ENCODE results near the gene OSBPL2. TPM values are rescaled to one million over a fixed set of nuclear protein-coding genes. Genes with fewer than 3 reads are reported as not detected.

Gene OSBPL2
- polyA plus RNA-seq, 1 donor = 35.7 TPM

DNA sequence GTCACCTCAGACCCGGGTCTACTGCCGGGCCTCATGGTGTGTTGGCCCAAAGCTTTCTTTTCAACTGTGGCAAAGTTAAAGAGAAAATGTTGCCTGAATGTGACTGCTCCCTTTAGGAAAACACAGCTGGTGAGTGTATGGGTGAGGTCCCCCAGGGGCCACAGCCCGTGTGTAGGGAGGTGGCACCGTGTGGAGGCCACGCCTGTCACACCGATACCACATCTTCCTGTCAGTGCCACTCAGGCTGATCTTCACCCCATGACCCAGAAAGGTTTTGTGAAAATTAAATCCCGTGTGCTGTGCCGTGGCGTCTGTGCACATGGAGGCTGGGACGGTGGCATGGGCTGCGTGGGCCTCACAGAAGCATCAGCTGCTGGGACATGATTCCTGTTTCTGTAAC lies 53.8 kb downstream of the OSBPL2 start:
- Histone ChIP-seq H3K4me3 (ENCODE audit: low read length) (no peak overlapping the region), H3K36me3 (ENCODE audit: control insufficient read depth, insufficient read depth, low read length) (peaks cover 59% of the 10 kb centered on the region), H3K9me3 (ENCODE audit: control insufficient read depth, low read depth, low read length) (no peaks in the 10 kb centered on the region), H3K27ac (ENCODE audit: low read length) (no peak overlapping the region), H3K4me1 (ENCODE audit: control insufficient read depth, insufficient read depth, low read length) (no peaks in the 10 kb centered on the region), H3K27me3 (ENCODE audit: control insufficient read depth, insufficient read depth, low read length) (no peaks in the 10 kb centered on the region)
- WGBS (ENCODE audit: insufficient coverage, low lambda C conversion rate) = no CpG with 5 or more reads among the region's 11 CpGs
- no peak for DNase-seq

DNA sequence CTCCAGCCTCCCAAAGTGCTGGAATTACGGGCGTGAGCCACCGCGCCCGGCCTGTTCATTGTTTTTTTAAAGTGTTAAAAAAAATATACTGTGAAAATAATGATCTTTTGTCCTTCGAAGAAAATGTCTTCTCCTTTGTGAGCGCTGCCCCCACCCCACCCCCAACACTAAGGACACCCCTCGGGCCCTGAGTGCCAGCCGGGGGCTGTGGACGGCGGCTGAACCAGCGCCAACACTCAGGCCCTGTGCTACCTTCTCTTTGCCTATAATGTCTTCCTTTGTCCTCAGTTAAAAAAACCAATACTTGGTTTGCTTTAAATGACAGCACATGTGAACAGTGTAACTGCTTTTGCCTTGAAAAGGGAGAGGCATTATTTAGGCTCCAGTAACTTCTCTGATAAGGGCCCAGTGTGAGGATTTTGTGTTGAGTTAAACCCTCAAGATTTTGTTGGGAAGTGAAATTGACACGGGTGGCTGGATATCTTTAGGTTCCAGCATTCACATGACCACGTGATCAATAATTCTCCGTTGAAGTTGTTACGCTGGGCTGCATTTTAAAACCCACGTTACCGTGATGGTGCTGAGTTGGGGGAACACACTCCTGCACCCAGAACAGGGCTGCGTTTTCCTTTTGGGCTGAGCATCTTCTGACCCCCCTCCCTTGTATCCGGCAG lies 54.9 kb downstream of the OSBPL2 start:
- no peaks in the 10 kb centered on the region for H3K27me3 ChIP-seq (ENCODE audit: control insufficient read depth, insufficient read depth, low read length)
- H3K4me3 ChIP-seq (ENCODE audit: low read length) = no peak overlapping the region
- WGBS (ENCODE audit: insufficient coverage, low lambda C conversion rate) = no CpG with 5 or more reads among the region's 20 CpGs
- H3K36me3 ChIP-seq (ENCODE audit: control insufficient read depth, insufficient read depth, low read length) = peaks cover 60% of the 10 kb centered on the region
- DNase-seq = no peak
- no peaks in the 10 kb centered on the region for H3K9me3 ChIP-seq (ENCODE audit: control insufficient read depth, low read depth, low read length)
- H3K4me1 ChIP-seq (ENCODE audit: control insufficient read depth, insufficient read depth, low read length) = no peaks in the 10 kb centered on the region
- no peak overlapping the region for H3K27ac ChIP-seq (ENCODE audit: low read length)

DNA sequence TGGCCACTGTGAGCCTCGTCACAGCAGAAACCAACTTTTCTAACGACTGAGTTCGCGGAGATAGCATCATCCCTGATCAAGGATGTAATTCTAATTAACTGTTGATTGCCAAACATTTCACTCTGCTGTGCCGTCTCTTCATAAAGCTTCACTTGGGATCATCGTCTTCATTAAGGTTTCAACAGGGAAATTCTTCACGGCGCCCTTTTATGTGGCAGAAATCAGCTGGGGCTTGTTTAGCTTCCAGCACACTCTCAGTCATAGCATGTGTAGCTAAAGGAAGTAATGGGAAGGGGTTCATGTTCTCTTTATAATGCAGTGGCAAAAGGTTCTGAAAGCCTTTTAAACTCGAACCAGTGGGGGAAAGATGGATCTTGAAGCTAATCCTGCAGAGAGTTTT lies 55.6 kb downstream of the OSBPL2 start:
- Histone ChIP-seq H3K27me3 (ENCODE audit: control insufficient read depth, insufficient read depth, low read length) (no peaks in the 10 kb centered on the region), H3K27ac (ENCODE audit: low read length) (no peak overlapping the region), H3K9me3 (ENCODE audit: control insufficient read depth, low read depth, low read length) (no peaks in the 10 kb centered on the region), H3K4me3 (ENCODE audit: low read length) (no peak overlapping the region), H3K36me3 (ENCODE audit: control insufficient read depth, insufficient read depth, low read length) (peaks cover 57% of the 10 kb centered on the region), H3K4me1 (ENCODE audit: control insufficient read depth, insufficient read depth, low read length) (no peaks in the 10 kb centered on the region)
- DNase-seq = no peak
- WGBS (ENCODE audit: insufficient coverage, low lambda C conversion rate) = 92% methylated on average over 2 of the region's 9 CpGs

DNA sequence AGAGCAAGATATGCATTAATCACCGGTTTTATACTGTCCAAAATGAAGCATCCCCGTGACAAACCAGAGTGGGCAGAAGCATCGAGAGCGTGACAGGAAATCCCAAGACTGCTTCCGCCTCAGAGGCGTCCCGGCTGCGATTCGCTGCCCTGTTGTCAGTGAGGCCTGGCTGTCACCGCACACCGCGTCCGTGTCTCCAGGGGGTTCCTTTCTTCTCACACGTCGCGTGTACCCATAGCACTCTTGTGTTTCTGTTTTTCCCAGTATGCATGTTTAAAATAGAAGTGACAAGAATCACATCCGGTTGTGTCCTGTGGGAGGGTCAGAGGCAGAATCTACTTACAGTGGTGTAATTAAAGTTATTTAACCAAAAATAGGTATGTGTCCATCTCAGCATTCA lies 56.2 kb downstream of the OSBPL2 start:
- Histone ChIP-seq H3K4me3 (ENCODE audit: low read length) (no peak overlapping the region), H3K9me3 (ENCODE audit: control insufficient read depth, low read depth, low read length) (no peaks in the 10 kb centered on the region), H3K27ac (ENCODE audit: low read length) (no peak overlapping the region), H3K27me3 (ENCODE audit: control insufficient read depth, insufficient read depth, low read length) (no peaks in the 10 kb centered on the region), H3K36me3 (ENCODE audit: control insufficient read depth, insufficient read depth, low read length) (peaks cover 53% of the 10 kb centered on the region), H3K4me1 (ENCODE audit: control insufficient read depth, insufficient read depth, low read length) (no peaks in the 10 kb centered on the region)
- no peak for DNase-seq
- 100% methylated on average over 1 of the region's 17 CpGs for WGBS (ENCODE audit: insufficient coverage, low lambda C conversion rate)

DNA sequence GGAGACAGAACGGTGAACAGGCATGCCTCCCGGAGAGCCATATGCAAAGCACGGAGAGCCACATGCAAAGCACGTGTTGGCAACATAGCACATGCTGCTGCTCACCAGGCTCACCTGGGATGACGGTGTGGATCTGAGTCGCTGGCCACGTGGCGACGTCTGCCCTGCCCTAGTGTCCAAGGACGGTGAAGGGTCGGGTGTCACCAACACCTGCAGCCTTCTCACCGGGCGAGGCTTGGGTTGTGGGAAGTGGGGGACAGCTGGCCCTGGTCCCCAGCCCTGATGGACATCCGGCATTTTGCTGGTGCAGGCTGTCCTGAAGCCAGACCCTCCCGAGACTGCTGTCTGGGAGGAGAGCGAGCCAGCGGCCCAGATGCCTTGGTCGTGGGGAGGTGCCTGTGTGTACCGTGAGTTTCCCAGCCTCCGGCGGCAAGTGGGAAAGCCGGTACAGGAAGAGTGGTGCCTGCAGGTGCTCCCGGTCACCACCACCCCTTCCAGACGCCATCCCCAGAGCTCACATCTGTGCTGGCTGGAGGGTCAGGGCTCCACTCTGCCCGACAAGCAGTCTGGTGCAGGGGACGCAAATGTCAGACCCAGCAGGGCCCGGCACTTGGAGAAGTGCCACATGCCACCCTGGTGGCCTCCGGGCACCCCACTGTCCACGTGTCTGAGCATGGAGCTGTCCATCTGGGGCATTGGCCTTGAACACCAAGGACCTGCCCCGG lies 58.6 kb downstream of the OSBPL2 start:
- WGBS (ENCODE audit: insufficient coverage, low lambda C conversion rate) = no CpG with 5 or more reads among the region's 30 CpGs
- Histone ChIP-seq H3K27me3 (ENCODE audit: control insufficient read depth, insufficient read depth, low read length) (no peaks in the 10 kb centered on the region), H3K4me3 (ENCODE audit: low read length) (no peak overlapping the region), H3K9me3 (ENCODE audit: control insufficient read depth, low read depth, low read length) (no peaks in the 10 kb centered on the region), H3K27ac (ENCODE audit: low read length) (no peak overlapping the region), H3K4me1 (ENCODE audit: control insufficient read depth, insufficient read depth, low read length) (no peaks in the 10 kb centered on the region), H3K36me3 (ENCODE audit: control insufficient read depth, insufficient read depth, low read length) (peaks cover 39% of the 10 kb centered on the region)
- DNase-seq = no peak

DNA sequence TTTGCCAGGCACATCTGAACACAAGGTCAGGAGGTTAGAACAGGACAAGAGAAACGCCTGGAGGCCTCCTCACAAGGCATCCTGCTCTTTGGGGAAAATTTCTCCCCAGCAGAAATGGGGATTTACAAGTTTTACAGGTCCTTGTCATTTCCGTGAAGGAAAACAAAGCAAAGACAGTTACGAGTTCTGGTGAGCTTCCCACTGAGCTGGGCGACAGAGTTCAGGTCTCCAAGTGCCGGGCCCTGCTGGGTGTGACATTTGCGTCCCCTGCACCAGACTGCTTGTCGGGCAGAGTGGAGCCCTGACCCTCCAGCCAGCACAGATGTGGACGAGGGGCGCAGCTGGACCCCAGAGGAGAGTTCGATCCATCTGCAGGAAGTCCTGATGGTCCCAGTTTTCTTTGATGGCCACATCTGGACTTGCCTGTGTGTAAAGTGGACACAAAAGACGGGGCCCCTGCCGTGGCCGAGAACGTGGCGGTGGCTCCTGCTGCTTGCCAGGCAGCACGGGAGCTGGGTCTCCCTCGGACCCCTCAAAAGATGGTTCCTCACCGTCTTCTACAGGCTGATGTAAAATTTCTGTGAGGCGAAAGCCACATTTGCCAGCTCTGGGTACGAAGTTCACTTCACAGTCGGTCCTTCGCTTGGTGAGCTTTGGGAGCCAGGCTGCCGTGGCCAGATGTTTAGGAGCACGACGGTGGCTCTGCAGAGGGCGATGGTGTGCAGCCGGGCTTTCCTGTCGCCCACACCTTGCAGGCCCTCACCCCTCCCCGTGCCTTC lies 59.3 kb downstream of the OSBPL2 start:
- Histone ChIP-seq H3K4me3 (ENCODE audit: low read length) (no peak overlapping the region), H3K27ac (ENCODE audit: low read length) (no peak overlapping the region), H3K4me1 (ENCODE audit: control insufficient read depth, insufficient read depth, low read length) (no peaks in the 10 kb centered on the region), H3K9me3 (ENCODE audit: control insufficient read depth, low read depth, low read length) (no peaks in the 10 kb centered on the region), H3K27me3 (ENCODE audit: control insufficient read depth, insufficient read depth, low read length) (no peaks in the 10 kb centered on the region), H3K36me3 (ENCODE audit: control insufficient read depth, insufficient read depth, low read length) (peaks cover 32% of the 10 kb centered on the region)
- WGBS (ENCODE audit: insufficient coverage, low lambda C conversion rate) = no CpG with 5 or more reads among the region's 29 CpGs
- DNase-seq = no peak

DNA sequence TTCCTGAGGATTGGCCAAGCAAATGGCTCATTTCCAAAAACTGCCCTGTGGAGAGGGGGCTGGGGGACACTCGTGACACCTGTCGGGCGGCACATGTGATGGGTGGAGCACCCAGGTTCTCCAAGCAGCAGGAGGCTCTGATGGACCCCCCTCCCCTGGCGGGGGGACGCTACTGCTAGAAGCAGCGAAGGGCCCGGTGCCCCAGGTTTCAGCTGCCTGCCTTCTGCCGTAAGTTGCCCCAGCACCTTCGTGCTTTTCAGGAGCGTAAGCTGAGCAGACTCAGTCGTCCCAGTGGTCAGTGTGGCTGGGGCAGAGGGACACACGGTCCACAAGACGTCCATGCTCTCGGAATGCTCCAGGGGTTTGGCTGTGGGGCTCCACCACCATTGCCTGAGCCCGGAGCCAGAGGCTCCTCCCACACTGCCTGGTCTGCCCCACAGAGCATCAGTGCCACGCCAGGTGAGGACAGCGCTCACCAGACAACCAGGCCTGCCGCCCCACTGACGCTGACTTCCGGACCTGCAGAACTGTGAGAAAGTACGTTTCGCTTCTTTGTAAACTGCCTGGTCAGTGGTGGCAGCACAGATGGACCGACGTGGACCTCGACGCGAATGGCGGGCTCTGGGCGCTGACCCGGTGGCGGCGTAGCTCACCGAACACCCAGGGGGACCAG lies 60.4 kb downstream of the OSBPL2 start:
- no CpG with 5 or more reads among the region's 33 CpGs for WGBS (ENCODE audit: insufficient coverage, low lambda C conversion rate)
- Histone ChIP-seq H3K27ac (ENCODE audit: low read length) (no peak overlapping the region), H3K4me3 (ENCODE audit: low read length) (no peak overlapping the region), H3K36me3 (ENCODE audit: control insufficient read depth, insufficient read depth, low read length) (peaks cover 26% of the 10 kb centered on the region), H3K27me3 (ENCODE audit: control insufficient read depth, insufficient read depth, low read length) (no peaks in the 10 kb centered on the region), H3K9me3 (ENCODE audit: control insufficient read depth, low read depth, low read length) (no peaks in the 10 kb centered on the region), H3K4me1 (ENCODE audit: control insufficient read depth, insufficient read depth, low read length) (no peaks in the 10 kb centered on the region)
- DNase-seq = no peak

DNA sequence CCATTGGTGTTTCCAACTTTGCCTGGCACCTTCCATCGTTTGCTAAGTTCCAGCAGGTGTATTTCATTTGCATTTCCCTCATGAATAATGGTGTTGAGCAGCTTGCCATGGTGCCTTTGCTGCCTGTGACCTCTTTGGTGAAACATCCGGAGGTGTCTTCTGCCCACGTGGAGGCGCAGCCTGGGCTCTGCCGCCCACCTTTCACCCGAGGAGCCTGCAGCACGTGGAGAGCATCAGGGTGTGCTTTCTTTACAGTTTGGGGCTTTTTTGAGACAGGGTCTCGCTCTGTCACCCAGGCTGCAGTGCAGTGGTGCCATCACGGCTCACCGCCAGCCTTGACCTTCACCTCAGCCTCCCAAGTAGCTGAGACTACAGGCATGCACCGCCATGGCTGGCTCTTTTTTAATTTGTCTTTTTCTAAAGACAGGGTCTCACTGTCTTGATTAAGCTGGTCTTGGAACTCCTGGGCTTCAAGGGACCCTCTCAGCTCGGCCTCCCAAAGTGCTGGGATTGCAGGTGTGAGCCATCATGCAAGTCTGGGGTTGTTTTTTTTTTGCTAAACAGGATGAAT lies 61.4 kb downstream of the OSBPL2 start:
- H3K36me3 ChIP-seq (ENCODE audit: control insufficient read depth, insufficient read depth, low read length) = peaks cover 27% of the 10 kb centered on the region
- no peak overlapping the region for H3K4me3 ChIP-seq (ENCODE audit: low read length)
- WGBS (ENCODE audit: insufficient coverage, low lambda C conversion rate) = no CpG with 5 or more reads among the region's 12 CpGs
- H3K27ac ChIP-seq (ENCODE audit: low read length) = no peak overlapping the region
- no peaks in the 10 kb centered on the region for H3K27me3 ChIP-seq (ENCODE audit: control insufficient read depth, insufficient read depth, low read length)
- H3K4me1 ChIP-seq (ENCODE audit: control insufficient read depth, insufficient read depth, low read length) = peaks cover 10% of the 10 kb centered on the region
- DNase-seq = no peak
- no peaks in the 10 kb centered on the region for H3K9me3 ChIP-seq (ENCODE audit: control insufficient read depth, low read depth, low read length)

DNA sequence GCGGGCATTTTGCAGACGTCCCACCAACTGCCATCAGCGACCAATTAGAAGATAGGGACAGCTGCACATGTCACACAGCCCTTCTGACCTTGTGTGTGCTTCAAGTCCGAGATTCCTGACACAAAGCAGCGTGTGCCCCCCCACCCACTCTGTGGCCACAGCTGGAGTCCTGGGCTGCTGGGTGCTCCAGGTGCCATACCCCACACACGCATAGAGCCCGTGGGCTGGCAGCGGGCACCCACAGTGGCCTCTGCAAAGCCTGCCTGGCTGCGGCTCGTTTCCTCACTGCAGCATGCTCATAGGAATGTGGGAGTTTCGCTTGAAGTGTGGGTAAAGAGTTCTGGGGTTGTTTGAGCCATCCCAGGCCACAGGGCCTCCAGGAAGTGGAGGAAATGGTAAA lies 62.0 kb downstream of the OSBPL2 start:
- Histone ChIP-seq H3K9me3 (ENCODE audit: control insufficient read depth, low read depth, low read length) (no peaks in the 10 kb centered on the region), H3K27ac (ENCODE audit: low read length) (no peak overlapping the region), H3K4me3 (ENCODE audit: low read length) (no peak overlapping the region), H3K4me1 (ENCODE audit: control insufficient read depth, insufficient read depth, low read length) (peaks cover 15% of the 10 kb centered on the region), H3K36me3 (ENCODE audit: control insufficient read depth, insufficient read depth, low read length) (peaks cover 28% of the 10 kb centered on the region), H3K27me3 (ENCODE audit: control insufficient read depth, insufficient read depth, low read length) (no peaks in the 10 kb centered on the region)
- no peak for DNase-seq
- no CpG with 5 or more reads among the region's 11 CpGs for WGBS (ENCODE audit: insufficient coverage, low lambda C conversion rate)

DNA sequence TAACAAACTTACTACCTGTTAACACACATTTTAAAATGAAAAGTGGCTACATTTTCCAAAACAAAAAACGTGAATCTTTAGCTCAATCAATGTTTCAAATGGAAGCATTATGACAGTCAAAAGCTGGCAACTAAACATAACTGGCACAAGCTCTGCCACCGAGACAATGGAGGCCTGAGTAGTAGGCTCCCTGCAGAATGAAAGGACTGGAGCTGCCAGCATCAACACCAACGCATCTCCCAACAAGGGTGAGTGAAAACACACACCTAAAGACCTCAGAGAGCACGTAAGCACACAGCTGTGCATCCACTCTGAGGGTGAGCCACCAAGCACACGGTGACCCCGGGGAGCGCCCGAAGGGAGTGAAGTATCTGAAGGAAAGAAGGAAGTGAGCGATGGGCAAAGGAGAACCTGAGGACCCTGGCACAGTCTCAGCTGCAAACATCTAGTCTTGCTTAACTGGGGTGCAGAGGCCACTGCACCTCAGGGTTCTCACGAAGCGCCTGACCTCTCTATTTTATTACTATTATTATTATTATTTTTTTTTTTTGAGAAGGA lies 62.9 kb downstream of the OSBPL2 start:
- no peak overlapping the region for H3K4me3 ChIP-seq (ENCODE audit: low read length)
- no peak overlapping the region for H3K27ac ChIP-seq (ENCODE audit: low read length)
- no CpG with 5 or more reads among the region's 11 CpGs for WGBS (ENCODE audit: insufficient coverage, low lambda C conversion rate)
- peaks cover 17% of the 10 kb centered on the region for H3K4me1 ChIP-seq (ENCODE audit: control insufficient read depth, insufficient read depth, low read length)
- H3K36me3 ChIP-seq (ENCODE audit: control insufficient read depth, insufficient read depth, low read length) = peaks cover 30% of the 10 kb centered on the region
- no peak for DNase-seq
- H3K9me3 ChIP-seq (ENCODE audit: control insufficient read depth, low read depth, low read length) = no peaks in the 10 kb centered on the region
- H3K27me3 ChIP-seq (ENCODE audit: control insufficient read depth, insufficient read depth, low read length) = no peaks in the 10 kb centered on the region
